Measurements from ENCODE around the gene PIP5K1C. TPM values are rescaled to one million over a fixed set of nuclear protein-coding genes. Genes with fewer than 3 reads are reported as not detected.
"Not testable (repeated sequence)": the region's sequence is repeated elsewhere in the genome, so short reads cannot be mapped to it uniquely, and the experiment has no call there.

PIP5K1C gene
- total RNA-seq, 1 experiment from 2014 or later, result 4.2 TPM

GRCh38 chr19:3590991-3591659, 109.1 kb downstream of the PIP5K1C start:
- no peak overlapping the region for H2AFZ ChIP-seq (ENCODE audit: low read length)
- H3K36me3 ChIP-seq (ENCODE audit: insufficient read depth, low read length), result no peaks in the 10 kb centered on the region
- H3K9me3 ChIP-seq (ENCODE audit: low read length), result peaks cover 16% of the 10 kb centered on the region
- no peaks in the 10 kb centered on the region for H3K27me3 ChIP-seq (ENCODE audit: low read length)
- no peak overlapping the region for H3K4me3 ChIP-seq (ENCODE audit: low read length)
- no peak overlapping the region for H3K4me2 ChIP-seq (ENCODE audit: low read depth, low read length, poor library complexity, severe bottlenecking)
- peak; percentile 36 for DNase-seq
- H3K79me2 ChIP-seq (ENCODE audit: low read length), result no peaks in the 10 kb centered on the region
- no peak overlapping the region for H3K27ac ChIP-seq (ENCODE audit: low read length)
- no peak overlapping the region for H3K9ac ChIP-seq (ENCODE audit: low read length)
- no peaks in the 10 kb centered on the region for H3K9me2 ChIP-seq (replicated peaks; ENCODE audit: insufficient read depth, low read length)
- no peaks in the 10 kb centered on the region for H3K4me1 ChIP-seq (ENCODE audit: low read length)
- no peaks in the 10 kb centered on the region for H4K20me1 ChIP-seq (ENCODE audit: insufficient read depth, low read depth, low read length)

GRCh38 chr19:3589949-3590348, 110.3 kb downstream of the PIP5K1C start:
- H3K9me2 ChIP-seq (replicated peaks; ENCODE audit: insufficient read depth, low read length), result no peaks in the 10 kb centered on the region
- H3K9ac ChIP-seq (ENCODE audit: low read length), result no peak overlapping the region
- H3K27me3 ChIP-seq (ENCODE audit: low read length), result no peaks in the 10 kb centered on the region
- H3K4me3 ChIP-seq (ENCODE audit: low read length), result no peak overlapping the region
- H3K79me2 ChIP-seq (ENCODE audit: low read length), result no peaks in the 10 kb centered on the region
- no peaks in the 10 kb centered on the region for H3K36me3 ChIP-seq (ENCODE audit: insufficient read depth, low read length)
- H3K4me1 ChIP-seq (ENCODE audit: low read length), result no peaks in the 10 kb centered on the region
- peaks cover 16% of the 10 kb centered on the region for H3K9me3 ChIP-seq (ENCODE audit: low read length)
- no peak overlapping the region for H2AFZ ChIP-seq (ENCODE audit: low read length)
- H3K4me2 ChIP-seq (ENCODE audit: low read depth, low read length, poor library complexity, severe bottlenecking), result no peak overlapping the region
- no peaks in the 10 kb centered on the region for H4K20me1 ChIP-seq (ENCODE audit: insufficient read depth, low read depth, low read length)
- no peak overlapping the region for H3K27ac ChIP-seq (ENCODE audit: low read length)
- DNase-seq, result peak; percentile 16

GRCh38 chr19:3589439-3589838, 110.8 kb downstream of the PIP5K1C start:
- Histone ChIP-seq H3K36me3 (ENCODE audit: insufficient read depth, low read length) (no peaks in the 10 kb centered on the region), H3K79me2 (ENCODE audit: low read length) (no peaks in the 10 kb centered on the region), H3K27ac (ENCODE audit: low read length) (no peak overlapping the region), H3K27me3 (ENCODE audit: low read length) (no peaks in the 10 kb centered on the region), H3K4me3 (ENCODE audit: low read length) (no peak overlapping the region), H3K4me1 (ENCODE audit: low read length) (no peaks in the 10 kb centered on the region), H4K20me1 (ENCODE audit: insufficient read depth, low read depth, low read length) (no peaks in the 10 kb centered on the region), H3K9me3 (ENCODE audit: low read length) (peaks cover 16% of the 10 kb centered on the region), H3K4me2 (ENCODE audit: low read depth, low read length, poor library complexity, severe bottlenecking) (no peak overlapping the region), H3K9ac (ENCODE audit: low read length) (no peak overlapping the region), H2AFZ (ENCODE audit: low read length) (no peak overlapping the region), H3K9me2 (replicated peaks; ENCODE audit: insufficient read depth, low read length) (no peaks in the 10 kb centered on the region)
- DNase-seq, result peak; percentile 20

GRCh38 chr19:3586707-3587346, 113.4 kb downstream of the PIP5K1C start:
- Histone ChIP-seq H3K9ac (ENCODE audit: low read length) (no peak overlapping the region), H3K27me3 (ENCODE audit: low read length) (no peaks in the 10 kb centered on the region), H3K36me3 (ENCODE audit: insufficient read depth, low read length) (no peaks in the 10 kb centered on the region), H4K20me1 (ENCODE audit: insufficient read depth, low read depth, low read length) (no peaks in the 10 kb centered on the region), H3K27ac (ENCODE audit: low read length) (no peak overlapping the region), H3K9me3 (ENCODE audit: low read length) (peaks cover 10% of the 10 kb centered on the region; the same call in 1 of the 2 replicates), H3K4me1 (ENCODE audit: low read length) (no peaks in the 10 kb centered on the region), H3K4me3 (ENCODE audit: low read length) (no peak overlapping the region), H2AFZ (ENCODE audit: low read length) (no peak overlapping the region), H3K79me2 (ENCODE audit: low read length) (no peaks in the 10 kb centered on the region), H3K9me2 (replicated peaks; ENCODE audit: insufficient read depth, low read length) (no peaks in the 10 kb centered on the region), H3K4me2 (ENCODE audit: low read depth, low read length, poor library complexity, severe bottlenecking) (no peak overlapping the region)
- DNase-seq, result peak; percentile 10

GRCh38 chr19:3586127-3586626, 114.1 kb downstream of the PIP5K1C start:
- Histone ChIP-seq H3K4me3 (ENCODE audit: low read length) (no peak overlapping the region), H3K9me2 (replicated peaks; ENCODE audit: insufficient read depth, low read length) (no peaks in the 10 kb centered on the region), H3K27ac (ENCODE audit: low read length) (no peak overlapping the region), H3K79me2 (ENCODE audit: low read length) (no peaks in the 10 kb centered on the region), H3K36me3 (ENCODE audit: insufficient read depth, low read length) (no peaks in the 10 kb centered on the region), H2AFZ (ENCODE audit: low read length) (no peak overlapping the region), H3K4me2 (ENCODE audit: low read depth, low read length, poor library complexity, severe bottlenecking) (no peak overlapping the region), H3K4me1 (ENCODE audit: low read length) (no peaks in the 10 kb centered on the region), H4K20me1 (ENCODE audit: insufficient read depth, low read depth, low read length) (no peaks in the 10 kb centered on the region), H3K9me3 (ENCODE audit: low read length) (peaks cover 7% of the 10 kb centered on the region; the same call in 1 of the 2 replicates), H3K27me3 (ENCODE audit: low read length) (no peaks in the 10 kb centered on the region), H3K9ac (ENCODE audit: low read length) (no peak overlapping the region)
- DNase-seq, result peak; percentile 66

GRCh38 chr19:3585301-3586126, 114.8 kb downstream of the PIP5K1C start, which contains the start of gene GIPC3:
TSS of gene GIPC3 (plus strand) at chr19:3585478. CDS start at chr19:3585598, 120 bp downstream.
- H4K20me1 ChIP-seq (ENCODE audit: insufficient read depth, low read depth, low read length), result no peaks in the 10 kb centered on the region
- no peak within 1 kb of the TSS for H3K27ac ChIP-seq (ENCODE audit: low read length)
- peaks cover 4% of the 10 kb centered on the region; the same call in 1 of the 2 replicates for H3K9me3 ChIP-seq (ENCODE audit: low read length)
- H3K9me2 ChIP-seq (replicated peaks; ENCODE audit: insufficient read depth, low read length), result no peaks in the 10 kb centered on the region
- H2AFZ ChIP-seq (ENCODE audit: low read length), result no peak within 1 kb of the TSS
- H3K36me3 ChIP-seq (ENCODE audit: insufficient read depth, low read length), result no peaks in the 10 kb centered on the region
- no peak within 1 kb of the TSS for H3K4me2 ChIP-seq (ENCODE audit: low read depth, low read length, poor library complexity, severe bottlenecking)
- H3K79me2 ChIP-seq (ENCODE audit: low read length), result no peaks in the 10 kb centered on the region
- no peak within 1 kb of the TSS for H3K9ac ChIP-seq (ENCODE audit: low read length)
- H3K27me3 ChIP-seq (ENCODE audit: low read length), result no peaks in the 10 kb centered on the region
- no peak within 1 kb of the TSS for H3K4me3 ChIP-seq (ENCODE audit: low read length)
- peak; percentile 10 for DNase-seq
- no peaks in the 10 kb centered on the region for H3K4me1 ChIP-seq (ENCODE audit: low read length)

GRCh38 chr19:3584036-3584802, 116.0 kb downstream of the PIP5K1C start:
- not testable (repeated sequence) for H3K27me3 ChIP-seq (ENCODE audit: low read length); H4K20me1 ChIP-seq (ENCODE audit: insufficient read depth, low read depth, low read length); H3K4me1 ChIP-seq (ENCODE audit: low read length); H3K9me2 ChIP-seq (replicated peaks; ENCODE audit: insufficient read depth, low read length); H3K79me2 ChIP-seq (ENCODE audit: low read length); H2AFZ ChIP-seq (ENCODE audit: low read length); H3K9ac ChIP-seq (ENCODE audit: low read length); H3K9me3 ChIP-seq (ENCODE audit: low read length); H3K4me3 ChIP-seq (ENCODE audit: low read length); H3K4me2 ChIP-seq (ENCODE audit: low read depth, low read length, poor library complexity, severe bottlenecking); H3K27ac ChIP-seq (ENCODE audit: low read length); H3K36me3 ChIP-seq (ENCODE audit: insufficient read depth, low read length)
- DNase-seq, result peak; percentile 29

All from Karpas-422 (cell line).